Hepatocyte (in vitro differentiated cells): ENCODE measurements around the gene EVI5L.

Experiments
- CTCF ChIP-seq: fragments of 200-600 bp; sonication (generic); IDR thresholded peaks from 2 replicates; pipeline ENCODE4 v1.5.1; 2016; ENCODE audit warnings: antibody characterized with exemption, mild to moderate bottlenecking; ENCODE audit not compliant: poor library complexity
- EZH2 ChIP-seq: fragments of 200-600 bp; sonication (generic); IDR thresholded peaks from 2 replicates; pipeline ENCODE4 v1.6.1; 2016; ENCODE audit warnings: antibody characterized with exemption, mild to moderate bottlenecking, borderline replicate concordance

GRCh38 chr19:7905268-7905667 lies 75.2 kb downstream of the EVI5L start:
- TF ChIP-seq EZH2 (no peak), CTCF (no peak)
